ENCODE data around the gene ZFR. TPM values are rescaled to one million over a fixed set of nuclear protein-coding genes. Genes with fewer than 3 reads are reported as not detected.

ZFR gene
- polyA plus RNA-seq, 3 donors: 29.8 to 81.8 (median 62.3) TPM

GRCh38 chr5:32362527-32362926 lies 82.0 kb downstream of the ZFR start:
- Histone ChIP-seq H3K4me2 (replicated peaks; ENCODE audit: extremely low read depth, low read length, poor library complexity, severe bottlenecking) (no peak overlapping the region), H3K27ac (ENCODE audit: low read depth in 1 of 2, low read length in 2 of 2) (no peak overlapping the region), H2AFZ (ENCODE audit: insufficient read depth, low read depth, low read length, poor library complexity, severe bottlenecking) (no peak overlapping the region), H3K4me3 (replicated peaks in 1 of 3; ENCODE audit: low read depth in 2 of 3, low read length in 3 of 3) (no peak overlapping the region), H3K79me2 (ENCODE audit: insufficient read depth, low read length) (no peaks in the 10 kb centered on the region), H3K9ac (ENCODE audit: insufficient read depth, low read length, poor library complexity, severe bottlenecking) (no peak overlapping the region), H3K27me3 (ENCODE audit: control insufficient read depth in 2 of 2, insufficient read depth in 2 of 2, low read length in 2 of 2) (no peaks in the 10 kb centered on the region), H3K4me1 (ENCODE audit: control insufficient read depth in 1 of 2, insufficient read depth in 2 of 2, low read length in 2 of 2) (no peaks in the 10 kb centered on the region), H3K36me3 (replicated peaks in 1 of 2; ENCODE audit: control insufficient read depth in 1 of 2, insufficient read depth in 2 of 2, low read length in 2 of 2) (peaks cover 70 to 85% of the 10 kb centered on the region in 2 donors), H4K20me1 (ENCODE audit: insufficient read depth, low read length) (no peaks in the 10 kb centered on the region), H3K9me3 (replicated peaks in 1 of 2; ENCODE audit: control insufficient read depth in 1 of 2, insufficient read depth in 1 of 2, low read length in 2 of 2) (no peaks in the 10 kb centered on the region)
- H3K9me3 Mint-ChIP-seq: no peaks in the 10 kb centered on the region
- no peaks in the 10 kb centered on the region for H3K4me1 Mint-ChIP-seq
- H3K27ac Mint-ChIP-seq: peak overlapping the region in 1 of 7 donors; percentile 39
- no peak for TF ChIP-seq CTCF (IDR thresholded peaks at IDR 0.05)
- WGBS (ENCODE audit: insufficient coverage): no CpG with 5 or more reads among the region's 4 CpGs
- peaks cover 54 to 68% of the 10 kb centered on the region in 2 donors for H3K36me3 Mint-ChIP-seq
- intact Hi-C loops (cut with micrococcal nuclease): no loop called here
- no peak overlapping the region for H3K4me3 Mint-ChIP-seq
- no peak for DNase-seq
- no peaks in the 10 kb centered on the region for H3K27me3 Mint-ChIP-seq (ENCODE audit: low read depth in 3 of 3)

- H3K36me3 ChIP-seq (replicated peaks in 1 of 2; ENCODE audit: control insufficient read depth in 1 of 2, insufficient read depth in 2 of 2, low read length in 2 of 2): peaks cover 69 to 94% of the 10 kb centered on the region in 2 donors
- peaks cover 58 to 76% of the 10 kb centered on the region in 2 donors for H3K36me3 Mint-ChIP-seq
- no peaks in the 10 kb centered on the region for H3K79me2 ChIP-seq (ENCODE audit: insufficient read depth, low read length)
- intact Hi-C loops (cut with micrococcal nuclease): no loop called here
- H3K4me3 Mint-ChIP-seq: no peak overlapping the region
- H3K9me3 ChIP-seq (replicated peaks in 1 of 2; ENCODE audit: control insufficient read depth in 1 of 2, insufficient read depth in 1 of 2, low read length in 2 of 2): no peaks in the 10 kb centered on the region
- H3K4me1 ChIP-seq (ENCODE audit: control insufficient read depth in 1 of 2, insufficient read depth in 2 of 2, low read length in 2 of 2): no peaks in the 10 kb centered on the region
- no peaks in the 10 kb centered on the region for H3K9me3 Mint-ChIP-seq
- peak overlapping the region in 1 of 7 donors; percentile 10 for H3K27ac Mint-ChIP-seq
- TF ChIP-seq CTCF (IDR thresholded peaks at IDR 0.05): no peak
- H4K20me1 ChIP-seq (ENCODE audit: insufficient read depth, low read length): no peaks in the 10 kb centered on the region
- no peaks in the 10 kb centered on the region for H3K4me1 Mint-ChIP-seq
- H3K4me2 ChIP-seq (replicated peaks; ENCODE audit: extremely low read depth, low read length, poor library complexity, severe bottlenecking): no peak overlapping the region
- H2AFZ ChIP-seq (ENCODE audit: insufficient read depth, low read depth, low read length, poor library complexity, severe bottlenecking): no peak overlapping the region
- no peaks in the 10 kb centered on the region for H3K27me3 Mint-ChIP-seq (ENCODE audit: low read depth in 3 of 3)
- H3K4me3 ChIP-seq (replicated peaks in 1 of 3; ENCODE audit: low read depth in 2 of 3, low read length in 3 of 3): no peak overlapping the region
- no peak for DNase-seq
- no CpG with 5 or more reads among the region's 4 CpGs for WGBS (ENCODE audit: insufficient coverage)
- H3K27me3 ChIP-seq (ENCODE audit: control insufficient read depth in 2 of 2, insufficient read depth in 2 of 2, low read length in 2 of 2): no peaks in the 10 kb centered on the region
- H3K27ac ChIP-seq (ENCODE audit: low read depth in 1 of 2, low read length in 2 of 2): no peak overlapping the region
- no peak overlapping the region for H3K9ac ChIP-seq (ENCODE audit: insufficient read depth, low read length, poor library complexity, severe bottlenecking)
Measured at GRCh38 chr5:32360906-32361305, 83.6 kb downstream of the ZFR start.

Measured in CD14-positive monocyte (primary cell).